Heart left ventricle (tissue), 16 donors: ENCODE measurements around the gene KCNK1. TPM values are rescaled to one million over a fixed set of nuclear protein-coding genes. Genes with fewer than 3 reads are reported as not detected.
"Not testable (repeated sequence)": the region's sequence is repeated elsewhere in the genome, so short reads cannot be mapped to it uniquely, and the experiment has no call there.

Source experiments
- ATAC-seq, 4 donors: fragments of 200-7000 bp; cut with Tn5 transposase; one replicate each; pipeline ENCODE4 v1.9.1; 2020 to 2022; ENCODE audit warnings: moderate library complexity in 4 of 4, mild to moderate bottlenecking in 3 of 4, moderate number of reproducible peaks in 1 of 4
- DNase-seq, 5 donors: peaks; one replicate each; pipeline ENCODE4 v3.0.0-alpha.2; 2020
- H3K27ac ChIP-seq, 12 donors: fragments of 200-600 bp; sonication (generic) in 4 of 12; one replicate each; pipeline versions ENCODE4 v1.5.0 to v1.8.0; 2016 to 2022; ENCODE audit warnings: mild to moderate bottlenecking in 2 of 12
- H3K27me3 ChIP-seq, 9 donors: fragments of 200-600 bp; sonication (generic) in 2 of 9; one replicate each; pipeline versions ENCODE4 v1.5.1 to v1.8.0; 2016 to 2022; ENCODE audit warnings: mild to moderate bottlenecking in 3 of 9
- H3K36me3 ChIP-seq, 9 donors: fragments of 200-600 bp; sonication (generic) in 2 of 9; one replicate each; pipeline versions ENCODE4 v1.5.0 to v1.8.0; 2018 to 2022; ENCODE audit warnings: mild to moderate bottlenecking in 2 of 9
- H3K4me1 ChIP-seq, 12 donors: fragments of 200-600 bp; sonication (generic) in 4 of 12; one replicate each; pipeline versions ENCODE4 v1.5.0 to v1.8.0; 2016 to 2022; ENCODE audit warnings: mild to moderate bottlenecking in 3 of 12
- H3K4me3 ChIP-seq, 12 donors: fragments of 200-600 bp; sonication (generic) in 4 of 12; one replicate each; pipeline versions ENCODE4 v1.5.0 to v1.8.0; 2017 to 2022; ENCODE audit warnings: mild to moderate bottlenecking in 9 of 12, moderate library complexity in 4 of 12
- H3K9me3 ChIP-seq, 12 donors: fragments of 200-600 bp; sonication (generic) in 4 of 12; one replicate each; pipeline versions ENCODE4 v1.5.0 to v1.8.0; 2016 to 2022; ENCODE audit warnings: mild to moderate bottlenecking in 1 of 12
- CTCF ChIP-seq, 12 donors: fragments of 200-600 bp; sonication (generic) in 4 of 12; IDR thresholded peaks; one replicate each; pipeline versions ENCODE4 v1.5.0 to v1.8.0; 2018 to 2022; ENCODE audit warnings: antibody characterized with exemption in 12 of 12, mild to moderate bottlenecking in 5 of 12
- POLR2A ChIP-seq, 2 donors: fragments of 450-650 bp; IDR thresholded peaks; one replicate each; pipeline ENCODE4 v1.6.1; 2017; ENCODE audit warnings: antibody characterized with exemption in 2 of 2, mild to moderate bottlenecking in 2 of 2, moderate library complexity in 2 of 2
- WGBS, 4 donors: extraction: QIAGEN DNeasy Blood & Tissue Kit in 2 of 4; methylation state at CpG; one replicate each; pipeline versions ENCODE4 v1.1.5 to v1.1.7; 2013 to 2018; 5-methylcytosine and 5-hydroxymethylcytosine counted together
- intact Hi-C, 10 donors: fragments of 100-400 bp; cut with DNase I; formaldehyde crosslinking; loops; one replicate each; pipeline versions ENCODE4 v1.11.1 to v1.14.2; 2022
- polyA plus RNA-seq, 2 donors: library from polyadenylated mRNA; stranded (reverse); fragments of 200-250 nt; gene quantifications; one replicate each; pipeline ENCODE4 v1.2.3, GENCODE V29; 2013
- total RNA-seq, 9 donors: library from RNA; depleted of rRNA in 2 of 9; stranded (reverse); fragments of >200 nt in 2 of 9; fragmentation: NEBNext Ultra II Directional in 3 of 9; extraction: Animal tissue kit (Norgen Biotek cat#: 25700) in 3 of 9; gene quantifications; one replicate each; pipeline versions ENCODE4 v1.1.0 to v1.2.4, GENCODE V29; 2016 to 2023
- donor health status: ischemic (EF 13 %, LVEDD 7.1; RV severe dilation, severe dysfunction).
- donor health status: healthy with polysubstance abuse.
- donor health status: DM: no; HTN: yes; CAD: no.
- donor health status: DM: no; HTN: no; CAD: no.
- donor health status: ischemic (EF 25% LVEDD 6.9; RV normal size, moderate dysfunction).
- donor health status: ischemic (EF 25% LVEDD 5.7; RV mildly dilated, moderate dysfunction).
- donor health status: healthy.
- donor health status: DM: yes; HTN: yes; CAD: no.
- donor health status: ischemic (EF 35%, LVEDD 5.7; RV mildly dilated, moderate dysfunction).
- donor health status: nonischemic (EF 11% LVEDD 7.7; RV severe dilation, severe dysfunction).
- donor health status: DM: yes; HTN: yes; CAD: no.
- donor health status: PGD.
- donor health status: ischemic (EF 29% LVEDD 5.4; RV normal size, mild dysfunction).
- donor health status: nonischemic (EF 23%, LVEDD 6.1; RV moderate dilation, normal function).

KCNK1 gene
- total and polyA plus RNA-seq, 11 donors = 5.9 to 28.3 (median 10.5) TPM

GRCh38 chr1:233614743-233615521 is 1.0 kb downstream of the KCNK1 start:
- Histone ChIP-seq H3K4me1 (peaks cover 0 to 15% (median 0%) of the 10 kb centered on the region in 12 donors), H3K4me3 (peak overlapping the region; percentile 46 to 78 (median 63)), H3K27me3 (peaks cover 0 to 48% (median 4%) of the 10 kb centered on the region in 9 donors), H3K9me3 (no peaks in the 10 kb centered on the region), H3K27ac (peak overlapping the region in 3 of 12 donors; percentile 39 to 67 (median 43)), H3K36me3 (no peaks in the 10 kb centered on the region)
- TF ChIP-seq POLR2A (IDR thresholded peaks at IDR 0.05) (no peak), CTCF (IDR thresholded peaks at IDR 0.05) (no peak)
- no peak for DNase-seq
- WGBS, 4 donors = 29 to 40% (median 36%) methylated on average over 30 to 36 of the region's 36 CpGs
- intact Hi-C loops = loop anchor here in 3 of 10 donors (2.0 to 10.0 kb wide), 4 partner anchors 50 to 177 kb away; no protein-coding TSS in a partner anchor
- peak in 3 of 4 donors; percentile 3 to 27 (median 16) for ATAC-seq

- no peaks in the 10 kb centered on the region for H3K9me3 ChIP-seq
- ATAC-seq (no peak), DNase-seq (no peak)
- H3K27ac ChIP-seq = peak overlapping the region in 1 of 12 donors; percentile 67
- no peaks in the 10 kb centered on the region for H3K36me3 ChIP-seq
- H3K4me3 ChIP-seq = peak overlapping the region in 9 of 12 donors; percentile 49 to 78 (median 64)
- intact Hi-C loops = loop anchor here in 2 of 10 donors (2.0 to 10.0 kb wide), 2 partner anchors 49 to 119 kb away; no protein-coding TSS in a partner anchor
- TF ChIP-seq POLR2A (IDR thresholded peaks at IDR 0.05) (no peak), CTCF (IDR thresholded peaks at IDR 0.05) (no peak)
- H3K4me1 ChIP-seq = peaks cover 0 to 15% (median 0%) of the 10 kb centered on the region in 12 donors
- 56 to 73% (median 64%) methylated on average over 3 of the region's 3 CpGs for WGBS, 4 donors
- peaks cover 0 to 48% (median 4%) of the 10 kb centered on the region in 9 donors for H3K27me3 ChIP-seq
Measured at GRCh38 chr1:233615571-233615970, 1.7 kb downstream of the KCNK1 start.

- peaks cover 0 to 15% (median 0%) of the 10 kb centered on the region in 12 donors for H3K4me1 ChIP-seq
- H3K27me3 ChIP-seq = peaks cover 0 to 44% (median 4%) of the 10 kb centered on the region in 9 donors
- TF ChIP-seq POLR2A (IDR thresholded peaks at IDR 0.05) = no peak
- no peak for TF ChIP-seq CTCF (IDR thresholded peaks at IDR 0.05)
- H3K27ac ChIP-seq = no peak overlapping the region
- H3K4me3 ChIP-seq = no peak overlapping the region
- no peak for DNase-seq
- no peaks in the 10 kb centered on the region for H3K9me3 ChIP-seq
- intact Hi-C loops = loop anchor here in 1 of 10 donors (10.0 kb wide), 1 partner anchor 118 kb away; no protein-coding TSS in a partner anchor
- ATAC-seq = no peak
- 69 to 81% (median 75%) methylated on average over 1 of the region's 1 CpG for WGBS, 4 donors
- H3K36me3 ChIP-seq = no peaks in the 10 kb centered on the region
Measured at GRCh38 chr1:233617025-233617424, 3.1 kb downstream of the KCNK1 start.

- not testable (repeated sequence) for H3K4me1 ChIP-seq
- intact Hi-C loops = loop anchor here in 1 of 10 donors (10.0 kb wide), 1 partner anchor 115 kb away; no protein-coding TSS in a partner anchor
- H3K27me3 ChIP-seq = peaks cover 0 to 24% (median under 1%) of the 10 kb centered on the region in 9 donors
Measured at GRCh38 chr1:233619414-233619813, 5.5 kb downstream of the KCNK1 start.

More at GRCh38 chr1:233619414-233619813, 5.5 kb downstream of the KCNK1 start:
- H3K36me3 ChIP-seq, H3K4me3 ChIP-seq, DNase-seq, H3K27ac ChIP-seq, ATAC-seq, H3K9me3 ChIP-seq: not testable (repeated sequence)
- 91 to 97% (median 93%) methylated on average over 7 of the region's 7 CpGs for WGBS, 4 donors
